Suprapubic skin (tissue), 3 donors: ENCODE data around the gene H6PD.

Experiments
- POLR2A ChIP-seq, 2 donors: fragments of 450-650 bp; IDR thresholded peaks; one replicate each; pipeline ENCODE4 v1.6.1; 2017; ENCODE audit warnings: antibody characterized with exemption in 2 of 2, mild to moderate bottlenecking in 2 of 2, moderate library complexity in 2 of 2
- TF ChIP-seq, protein P1 (sequence below), 2 donors: fragments of 200-600 bp in 1 of 2; fragments of 450-650 bp in 1 of 2; sonication (generic) in 1 of 2; IDR thresholded peaks; one replicate each; pipeline ENCODE4 v1.5.1; 2016 to 2019; ENCODE audit warnings: antibody characterized with exemption in 2 of 2, mild to moderate bottlenecking in 1 of 2, moderate library complexity in 1 of 2

DNA sequence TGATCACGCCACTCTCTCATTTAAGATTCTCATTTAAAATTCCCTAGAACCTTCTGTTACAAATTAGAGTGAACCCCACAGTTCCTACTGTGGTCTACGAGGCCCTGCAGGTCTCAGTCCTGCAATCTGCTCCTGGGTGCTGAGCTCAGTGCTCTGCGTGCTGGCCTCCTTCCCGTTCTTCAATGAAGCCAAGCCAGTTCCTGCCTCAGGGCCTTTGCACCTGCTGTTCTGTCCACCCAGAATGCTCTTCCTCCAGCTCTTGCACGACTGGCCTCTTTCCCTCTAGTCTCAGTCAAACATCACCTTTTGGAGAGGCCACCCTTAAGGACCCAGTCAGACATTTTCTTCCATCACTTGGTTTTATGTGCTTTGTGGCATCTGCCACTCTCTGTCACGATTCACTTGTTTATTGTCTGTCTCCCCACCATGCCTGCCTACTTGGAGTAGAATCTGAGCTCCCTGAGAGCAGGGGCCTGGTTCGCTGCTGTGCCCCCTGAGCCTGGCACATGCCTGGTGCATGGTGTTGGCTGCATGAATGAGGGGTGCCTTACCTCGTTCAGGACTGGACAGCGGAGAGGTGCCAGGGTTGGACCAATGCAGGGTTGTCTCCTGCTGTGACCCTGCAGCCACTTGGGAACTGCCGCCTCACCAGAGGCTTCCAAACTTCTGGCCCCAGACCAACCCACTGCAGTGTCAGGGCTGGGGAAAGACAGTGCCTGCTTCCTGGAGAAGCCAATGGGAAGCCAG is 9.7 kb upstream of the H6PD start:
- TF ChIP-seq, protein P1, sequence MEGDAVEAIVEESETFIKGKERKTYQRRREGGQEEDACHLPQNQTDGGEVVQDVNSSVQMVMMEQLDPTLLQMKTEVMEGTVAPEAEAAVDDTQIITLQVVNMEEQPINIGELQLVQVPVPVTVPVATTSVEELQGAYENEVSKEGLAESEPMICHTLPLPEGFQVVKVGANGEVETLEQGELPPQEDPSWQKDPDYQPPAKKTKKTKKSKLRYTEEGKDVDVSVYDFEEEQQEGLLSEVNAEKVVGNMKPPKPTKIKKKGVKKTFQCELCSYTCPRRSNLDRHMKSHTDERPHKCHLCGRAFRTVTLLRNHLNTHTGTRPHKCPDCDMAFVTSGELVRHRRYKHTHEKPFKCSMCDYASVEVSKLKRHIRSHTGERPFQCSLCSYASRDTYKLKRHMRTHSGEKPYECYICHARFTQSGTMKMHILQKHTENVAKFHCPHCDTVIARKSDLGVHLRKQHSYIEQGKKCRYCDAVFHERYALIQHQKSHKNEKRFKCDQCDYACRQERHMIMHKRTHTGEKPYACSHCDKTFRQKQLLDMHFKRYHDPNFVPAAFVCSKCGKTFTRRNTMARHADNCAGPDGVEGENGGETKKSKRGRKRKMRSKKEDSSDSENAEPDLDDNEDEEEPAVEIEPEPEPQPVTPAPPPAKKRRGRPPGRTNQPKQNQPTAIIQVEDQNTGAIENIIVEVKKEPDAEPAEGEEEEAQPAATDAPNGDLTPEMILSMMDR (IDR thresholded peaks at IDR 0.05): no peak
- no peak for TF ChIP-seq POLR2A (IDR thresholded peaks at IDR 0.05)
